GM18507 (cell line): ENCODE measurements around the gene DYNC1LI2.

Source experiments
- DNase-seq: peaks from one replicate; pipeline ENCODE4 v3.0.0; 2011; ENCODE audit warnings: low read depth; ENCODE audit not compliant: insufficient read length; ENCODE audit errors: extremely low spot score
- FAIRE-seq: peaks from 2 replicates; lab custom pipeline; 2011; peaks lifted over from hg19 to GRCh38; lab: Jason Lieb, UNC

The DYNC1LI2 gene

DNA sequence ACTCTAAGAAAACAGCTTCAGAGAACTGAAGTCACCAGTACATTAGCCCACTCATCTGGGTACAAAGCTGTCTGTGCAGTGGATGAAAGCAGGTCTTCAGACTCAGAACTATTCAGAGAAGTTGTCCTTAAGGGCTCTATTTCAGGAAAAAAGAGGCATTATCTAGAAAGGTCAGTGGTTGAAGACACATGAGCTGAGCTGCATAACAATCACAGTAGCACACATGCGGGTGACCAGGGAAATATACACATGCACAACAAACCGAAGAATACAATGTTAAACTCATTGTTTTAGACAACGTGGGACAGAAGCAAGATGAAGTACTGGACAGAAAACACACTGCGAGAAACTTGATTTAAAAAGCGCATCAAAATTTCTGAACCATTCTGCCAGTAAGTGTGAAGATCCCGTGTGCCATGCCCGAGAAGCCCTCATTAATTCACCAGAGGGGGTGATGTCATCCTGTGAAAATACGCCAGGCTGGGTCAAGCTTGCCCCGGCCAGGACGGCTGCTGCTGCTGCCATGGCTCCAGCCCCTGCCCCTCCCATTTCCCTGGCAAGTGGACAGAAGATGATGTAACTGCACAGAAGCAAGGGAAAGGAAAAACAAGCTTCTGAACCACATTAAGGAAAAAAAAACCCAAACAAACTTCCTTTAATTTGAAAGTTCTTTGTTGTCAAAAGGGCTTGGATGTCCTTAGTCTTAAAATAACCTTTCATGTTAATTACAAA lies 10.1 kb downstream of the DYNC1LI2 start:
- FAIRE-seq (no peak), DNase-seq (no peak)

DNA sequence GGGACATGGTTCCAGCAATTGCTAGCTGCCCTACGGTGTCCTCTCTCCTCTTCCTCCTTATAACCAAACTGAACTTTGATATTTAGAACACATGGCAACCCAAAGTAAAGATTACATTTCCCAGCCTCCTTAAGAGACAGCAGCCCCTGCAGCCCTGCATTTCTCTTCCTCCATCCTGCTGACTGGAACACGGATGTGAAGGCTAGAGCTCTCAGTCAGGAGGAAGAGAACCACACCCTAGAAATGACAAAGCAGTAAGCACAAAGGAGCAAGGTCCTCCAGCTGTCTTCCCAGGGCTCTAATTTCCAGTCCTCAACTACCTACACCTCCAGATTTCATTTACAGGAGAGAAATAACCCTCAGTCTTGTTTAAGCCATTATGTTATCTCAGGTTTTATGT lies 10.9 kb downstream of the DYNC1LI2 start:
- DNase-seq (no peak), FAIRE-seq (no peak)

DNA sequence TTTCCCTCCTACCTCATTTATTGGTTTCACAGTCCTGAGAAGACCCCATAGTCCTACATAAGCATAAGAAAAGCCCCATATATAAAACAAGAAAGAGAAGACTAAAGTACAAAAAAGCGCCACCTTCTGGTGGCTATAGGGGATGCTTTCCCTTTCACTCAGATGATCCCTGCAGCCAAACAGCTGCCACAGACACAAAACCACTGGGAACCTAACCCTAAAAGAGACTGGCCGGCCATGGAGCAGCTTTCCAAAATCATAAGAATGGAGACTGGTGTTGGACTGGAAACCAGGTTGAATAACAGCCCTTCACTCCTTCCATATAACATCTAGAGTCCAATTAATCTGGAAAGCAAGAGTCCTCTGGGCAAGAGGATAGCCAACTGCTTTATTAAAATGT lies 11.4 kb downstream of the DYNC1LI2 start:
- DNase-seq (no peak), FAIRE-seq (no peak)

DNA sequence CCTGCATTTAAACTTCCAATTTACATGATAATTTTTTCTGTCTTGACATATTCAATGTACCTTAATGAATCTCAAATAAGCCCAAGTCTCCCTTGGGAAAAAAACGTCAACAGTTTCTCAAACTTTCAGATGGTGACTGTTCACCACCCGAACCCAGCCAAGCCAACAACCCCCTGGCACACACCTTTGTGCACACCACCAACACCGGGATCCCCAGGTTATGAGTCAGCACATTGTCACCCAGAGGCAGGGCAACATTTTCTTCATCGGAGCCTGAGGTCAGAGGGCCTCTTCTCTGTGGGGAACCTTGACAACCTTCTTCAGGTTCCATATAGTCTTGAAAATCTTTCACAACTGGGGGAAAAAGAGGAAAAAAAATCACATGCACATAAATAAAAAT lies 15.5 kb downstream of the DYNC1LI2 start:
- DNase-seq (no peak), FAIRE-seq (no peak)

DNA sequence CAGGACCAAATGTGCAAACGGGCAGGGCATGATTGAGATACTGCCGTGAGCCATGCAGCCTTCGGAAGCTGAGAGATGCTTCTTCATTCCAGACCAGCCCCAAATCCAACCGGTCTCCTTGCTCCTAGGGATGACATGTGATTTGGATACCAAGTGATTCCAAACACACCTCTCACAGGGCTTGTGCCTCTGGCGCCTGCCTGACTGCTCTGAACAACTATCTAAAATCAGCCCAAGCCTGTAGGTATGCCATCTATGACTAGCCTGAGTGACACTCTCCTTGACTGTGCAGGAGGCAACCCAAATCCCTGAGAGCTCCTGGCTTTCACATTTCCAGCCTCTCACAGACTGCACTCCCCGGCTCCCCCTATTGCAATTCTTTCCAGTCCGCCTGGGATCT lies 20.3 kb downstream of the DYNC1LI2 start:
- DNase-seq: no peak
- FAIRE-seq: no peak

DNA sequence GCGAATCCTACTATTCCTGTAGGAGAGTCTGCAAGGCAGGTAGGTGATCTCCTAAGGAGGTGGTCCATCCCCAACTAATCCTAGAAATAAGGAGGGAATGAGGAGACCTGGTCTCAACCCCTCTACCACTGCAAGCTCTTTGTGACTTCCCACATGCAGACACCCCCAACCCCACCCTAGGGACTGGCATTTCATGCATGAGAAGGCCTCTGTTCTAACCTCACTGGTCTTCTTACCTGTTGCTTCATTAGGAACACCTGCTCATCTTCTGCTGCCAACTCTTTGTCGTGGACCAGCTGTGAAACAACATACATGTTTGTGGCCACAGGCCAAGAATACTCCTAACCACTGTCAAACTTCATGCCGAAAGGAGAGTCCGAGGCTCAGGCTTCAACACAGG lies 22.6 kb downstream of the DYNC1LI2 start:
- no peak for DNase-seq
- no peak for FAIRE-seq

DNA sequence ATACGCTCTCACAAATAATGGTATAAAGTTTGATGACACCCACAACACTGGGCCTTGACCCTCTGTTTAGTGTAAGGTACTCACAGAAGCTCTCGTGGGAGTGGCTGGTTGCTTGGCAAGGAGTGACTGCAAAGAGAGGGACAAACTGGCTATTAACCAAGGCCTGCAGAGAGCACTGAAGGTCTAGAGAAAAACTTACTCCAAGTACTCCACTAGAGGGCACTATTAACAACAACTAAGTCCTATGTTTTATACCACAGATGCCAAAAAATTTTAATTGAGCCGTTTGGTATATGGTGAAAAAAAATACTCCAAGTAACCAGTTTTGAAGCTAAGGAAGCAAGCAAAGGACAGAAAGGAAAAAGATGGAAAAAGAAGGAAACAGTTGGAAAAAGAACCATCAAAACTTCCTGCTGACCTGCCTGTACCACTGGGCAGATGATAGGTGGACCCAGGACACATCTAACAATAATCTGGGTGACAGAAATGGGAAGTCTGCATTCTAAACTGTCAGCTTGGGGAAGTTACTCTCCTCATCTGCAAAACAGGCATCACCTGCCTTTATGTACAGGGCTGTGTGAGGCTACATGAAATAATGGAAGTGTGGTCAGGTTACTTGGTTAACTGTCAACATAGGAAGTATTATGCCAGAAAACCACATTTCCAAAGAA lies 23.2 kb downstream of the DYNC1LI2 start:
- FAIRE-seq (peak; percentile 78), DNase-seq (no peak)

DNA sequence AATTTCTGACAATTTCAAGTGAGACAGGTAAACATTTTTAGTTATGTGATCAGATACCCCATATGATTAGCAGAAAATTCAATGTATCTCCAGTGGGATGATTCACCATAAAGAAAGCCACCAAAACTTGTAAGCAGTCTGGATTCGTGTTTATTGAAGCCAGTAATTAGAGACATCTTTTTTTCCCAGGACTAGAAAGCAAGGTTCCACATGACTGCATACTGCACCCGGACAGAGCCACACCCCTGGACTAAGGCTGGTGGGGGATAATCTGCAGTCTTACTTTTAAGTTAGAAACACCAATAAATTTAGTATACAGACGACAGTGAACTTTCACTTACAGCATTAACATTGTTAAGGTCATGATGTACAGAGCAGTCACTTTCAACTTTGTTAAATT lies 30.6 kb downstream of the DYNC1LI2 start:
- DNase-seq: no peak
- no peak for FAIRE-seq

DNA sequence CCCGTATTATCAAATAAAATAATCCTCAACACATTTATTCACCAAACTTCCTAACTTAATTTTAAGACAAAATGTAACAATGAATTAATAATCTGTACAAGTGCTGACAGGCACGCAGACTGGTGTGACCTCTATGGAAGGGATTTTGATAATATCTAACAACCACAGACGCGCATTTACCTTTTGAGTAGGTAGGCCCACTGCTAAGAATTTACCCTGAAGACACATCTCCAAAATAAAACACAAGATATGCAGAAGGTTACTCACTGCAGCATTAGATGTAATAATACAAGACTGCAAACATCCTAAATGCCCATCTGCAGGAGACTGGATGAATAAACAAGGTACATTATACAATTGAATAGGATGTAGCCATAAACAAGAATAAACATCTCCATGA lies 32.2 kb downstream of the DYNC1LI2 start:
- FAIRE-seq (no peak), DNase-seq (no peak)

DNA sequence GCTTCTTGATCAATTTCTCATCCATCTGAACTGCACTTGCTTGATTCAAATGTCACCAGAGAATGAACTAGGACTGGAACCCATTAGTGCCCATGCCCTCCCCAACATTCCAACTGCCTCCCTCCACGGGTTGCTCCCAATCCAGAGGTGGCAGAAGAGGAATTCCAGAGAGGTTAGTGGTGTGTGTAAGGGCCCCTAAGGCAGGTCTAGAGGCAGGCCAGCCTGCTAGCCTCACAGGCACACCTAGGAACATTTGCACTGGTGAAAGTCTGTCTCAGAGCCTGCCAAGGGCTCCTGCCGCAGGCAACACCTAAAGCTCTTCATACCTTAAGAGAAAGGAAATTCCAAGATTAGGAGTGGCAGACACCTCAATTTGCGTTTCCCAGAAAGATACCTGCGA lies 33.6 kb downstream of the DYNC1LI2 start:
- FAIRE-seq (no peak), DNase-seq (no peak)

DNA sequence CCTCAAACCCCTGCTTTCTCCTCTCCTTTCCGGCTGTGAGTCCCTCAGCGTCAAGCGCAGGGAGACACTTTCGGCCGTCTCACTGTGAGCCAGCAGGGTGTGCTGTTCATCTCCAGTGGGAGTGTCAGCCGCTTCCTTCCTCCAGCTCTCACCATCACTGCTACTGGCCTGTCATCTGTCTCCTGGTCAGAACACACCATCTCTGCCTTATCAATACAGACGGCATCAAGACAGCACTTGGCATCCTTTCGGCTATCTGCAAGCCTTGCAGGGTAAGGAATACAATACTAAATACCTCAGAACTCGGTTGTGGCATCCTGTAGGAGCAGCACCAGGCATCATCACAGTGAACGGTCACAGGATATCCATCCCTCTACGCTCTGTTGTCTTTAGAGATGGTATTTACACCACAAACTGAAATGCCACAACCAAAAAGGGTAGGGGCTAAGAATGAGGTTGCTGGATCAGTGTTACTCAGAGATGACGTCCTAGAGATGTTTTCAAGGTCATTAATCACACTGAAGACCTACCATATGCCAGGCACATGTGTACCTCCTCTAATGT lies 34.2 kb downstream of the DYNC1LI2 start:
- FAIRE-seq (no peak), DNase-seq (no peak)

DNA sequence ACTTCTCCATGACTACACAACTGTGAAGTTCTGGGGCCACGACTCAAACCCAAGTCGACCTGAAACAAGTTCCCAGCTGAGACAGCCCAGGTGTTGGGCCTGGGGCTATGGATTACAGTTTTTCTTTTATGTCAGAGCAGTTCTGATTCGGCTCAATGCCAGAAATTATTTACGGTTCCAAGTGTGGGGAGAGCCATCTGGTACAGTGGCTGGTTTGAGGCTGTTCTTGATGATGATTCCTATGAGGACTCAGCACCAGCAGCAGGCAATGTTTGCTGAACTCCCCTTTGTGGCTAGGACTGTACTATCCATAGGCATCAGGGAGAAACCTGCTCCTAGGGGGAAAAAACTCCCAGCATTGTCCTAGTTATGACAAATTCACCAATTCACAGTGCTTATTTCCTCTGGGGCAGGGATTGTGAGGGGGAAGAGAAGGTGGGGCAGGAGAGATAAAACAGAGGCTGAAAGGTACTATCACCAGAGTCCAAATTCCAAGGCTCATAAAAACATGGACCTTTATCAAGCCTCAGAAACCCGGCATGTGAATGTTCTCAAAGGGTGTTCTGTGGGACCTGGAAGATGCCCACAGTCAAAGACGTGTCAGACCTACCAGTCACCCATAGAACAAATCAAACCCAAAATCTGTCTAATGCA lies 36.6 kb downstream of the DYNC1LI2 start:
- DNase-seq (no peak), FAIRE-seq (no peak)

DNA sequence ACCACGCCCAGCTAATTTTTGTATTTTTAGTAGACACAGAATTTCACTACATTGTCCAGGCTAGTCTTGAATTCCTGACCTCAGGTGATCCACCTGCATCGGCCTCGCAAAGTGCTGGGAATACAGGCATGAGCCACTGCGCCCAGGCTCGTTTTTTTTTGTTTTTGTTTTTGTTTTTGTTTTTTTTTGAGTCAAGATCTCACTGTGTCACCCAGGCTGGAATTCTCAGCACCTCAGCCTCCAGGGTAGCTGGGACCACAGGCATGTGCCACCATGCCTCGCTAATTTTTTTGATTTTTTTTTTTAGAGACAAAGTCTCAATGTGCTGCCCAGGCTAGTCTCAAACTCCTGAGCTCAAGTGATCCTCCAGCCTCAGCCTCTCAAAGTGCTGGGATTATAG lies 37.3 kb downstream of the DYNC1LI2 start:
- no peak for FAIRE-seq
- DNase-seq: no peak

DNA sequence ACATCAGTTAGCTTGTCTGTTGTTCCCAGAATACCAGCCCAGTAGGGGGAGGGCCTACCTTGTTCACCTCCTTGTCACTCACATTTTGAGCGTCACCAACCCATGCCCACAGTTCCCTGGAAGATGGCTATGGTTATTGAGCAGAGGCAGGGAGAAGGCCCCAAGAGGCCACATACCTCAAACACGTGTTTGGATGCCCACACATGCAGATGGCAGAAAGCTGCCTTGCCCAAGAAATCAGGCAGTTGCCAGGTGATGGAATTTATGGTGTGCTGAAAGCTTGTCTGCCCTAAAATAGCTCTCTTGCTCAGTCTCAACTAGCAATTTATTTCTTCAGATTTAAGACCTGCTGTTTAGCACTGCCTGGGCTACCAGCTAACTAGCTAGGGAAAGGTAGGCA lies 38.3 kb downstream of the DYNC1LI2 start:
- FAIRE-seq: no peak
- DNase-seq: no peak

DNA sequence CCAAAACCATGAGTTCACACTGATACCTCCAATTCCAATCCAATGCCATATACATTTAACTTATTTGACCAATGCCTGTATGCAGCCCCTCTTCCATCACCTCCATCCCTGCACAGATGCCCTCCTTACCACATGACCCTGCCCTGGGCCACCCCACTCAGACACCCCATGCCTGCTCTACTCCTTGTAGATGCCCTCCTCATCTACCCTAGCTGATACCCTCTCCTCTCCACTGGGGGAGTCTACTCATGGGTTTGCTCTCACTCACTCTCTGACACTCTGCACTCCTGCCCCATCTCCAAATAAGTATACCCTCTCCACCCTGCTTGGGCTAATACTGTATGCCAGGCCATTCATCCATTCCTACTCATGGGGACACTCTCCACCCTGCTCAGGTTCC lies 38.9 kb downstream of the DYNC1LI2 start:
- FAIRE-seq (no peak), DNase-seq (no peak)

DNA sequence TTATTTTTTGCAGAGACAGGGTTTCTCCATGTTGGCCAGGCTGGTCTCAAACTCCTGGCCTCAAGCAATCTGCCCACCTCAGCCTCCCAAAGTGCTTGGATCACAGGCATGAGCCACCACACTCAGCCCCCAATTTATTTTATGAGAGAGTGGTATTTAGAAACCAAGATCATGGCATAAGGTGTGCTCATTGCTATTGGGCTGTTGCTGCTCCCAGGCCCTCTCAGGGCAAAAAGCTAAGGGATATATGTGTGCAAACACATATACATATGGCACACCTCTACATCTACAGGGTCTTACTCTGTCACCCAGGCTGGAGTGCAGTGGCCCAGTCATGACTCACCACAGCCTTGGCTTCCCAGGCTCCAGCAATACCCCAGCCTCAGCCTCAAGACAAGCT lies 39.8 kb downstream of the DYNC1LI2 start:
- FAIRE-seq: no peak
- no peak for DNase-seq

DNA sequence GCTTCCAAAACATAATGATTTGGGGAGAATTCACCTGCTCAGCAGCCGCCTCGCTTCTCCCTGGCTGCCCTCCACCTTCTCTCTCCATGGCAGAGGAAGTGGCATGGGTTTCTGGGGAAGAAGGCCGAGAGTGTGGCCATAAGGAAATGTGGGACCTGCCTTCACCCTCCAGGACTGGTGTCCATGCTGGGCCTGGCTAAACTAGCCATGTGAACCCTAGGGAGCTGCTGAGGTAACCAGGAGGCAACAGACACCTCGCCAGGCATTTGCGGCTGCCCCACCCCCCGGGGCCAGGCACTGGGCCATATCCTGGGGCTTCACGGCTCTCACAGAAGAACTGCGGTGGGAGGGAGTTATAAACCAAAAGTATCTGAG lies 44.9 kb downstream of the DYNC1LI2 start:
- no peak for FAIRE-seq
- no peak for DNase-seq

DNA sequence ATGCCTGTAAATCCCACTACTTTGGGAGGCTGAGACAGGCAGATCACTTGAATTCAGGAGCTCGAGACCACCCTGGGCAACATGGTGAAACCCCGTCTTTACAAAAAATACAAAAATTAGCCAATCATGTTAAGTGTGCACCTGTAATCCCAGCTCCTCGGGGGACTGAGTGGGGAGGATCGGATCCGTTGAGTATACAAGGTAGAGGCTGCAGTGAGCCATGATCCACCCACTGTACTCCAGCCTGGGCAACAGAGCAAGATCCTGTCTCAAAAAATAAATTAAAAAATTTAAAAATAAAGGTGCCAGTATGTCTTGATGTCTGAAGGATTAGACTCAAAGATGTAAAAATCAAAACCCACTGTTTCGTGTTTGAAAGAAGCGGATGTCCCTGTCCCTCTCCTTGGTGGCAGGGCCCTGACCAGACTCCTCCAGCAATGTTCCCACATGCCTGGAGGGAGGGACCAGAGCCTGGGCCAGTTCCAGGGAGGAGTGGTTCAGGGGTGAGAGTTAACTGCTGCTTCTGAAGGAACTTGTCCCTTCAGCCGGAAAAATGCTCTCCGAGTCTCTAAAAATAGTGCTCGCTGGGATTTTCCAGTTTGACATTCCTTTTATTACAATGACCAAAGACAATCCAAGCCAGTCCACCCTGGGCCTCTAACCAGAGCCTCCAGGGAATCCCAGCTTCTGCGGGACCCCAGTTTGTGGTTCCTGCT lies 45.5 kb downstream of the DYNC1LI2 start:
- FAIRE-seq: no peak
- DNase-seq: no peak

DNA sequence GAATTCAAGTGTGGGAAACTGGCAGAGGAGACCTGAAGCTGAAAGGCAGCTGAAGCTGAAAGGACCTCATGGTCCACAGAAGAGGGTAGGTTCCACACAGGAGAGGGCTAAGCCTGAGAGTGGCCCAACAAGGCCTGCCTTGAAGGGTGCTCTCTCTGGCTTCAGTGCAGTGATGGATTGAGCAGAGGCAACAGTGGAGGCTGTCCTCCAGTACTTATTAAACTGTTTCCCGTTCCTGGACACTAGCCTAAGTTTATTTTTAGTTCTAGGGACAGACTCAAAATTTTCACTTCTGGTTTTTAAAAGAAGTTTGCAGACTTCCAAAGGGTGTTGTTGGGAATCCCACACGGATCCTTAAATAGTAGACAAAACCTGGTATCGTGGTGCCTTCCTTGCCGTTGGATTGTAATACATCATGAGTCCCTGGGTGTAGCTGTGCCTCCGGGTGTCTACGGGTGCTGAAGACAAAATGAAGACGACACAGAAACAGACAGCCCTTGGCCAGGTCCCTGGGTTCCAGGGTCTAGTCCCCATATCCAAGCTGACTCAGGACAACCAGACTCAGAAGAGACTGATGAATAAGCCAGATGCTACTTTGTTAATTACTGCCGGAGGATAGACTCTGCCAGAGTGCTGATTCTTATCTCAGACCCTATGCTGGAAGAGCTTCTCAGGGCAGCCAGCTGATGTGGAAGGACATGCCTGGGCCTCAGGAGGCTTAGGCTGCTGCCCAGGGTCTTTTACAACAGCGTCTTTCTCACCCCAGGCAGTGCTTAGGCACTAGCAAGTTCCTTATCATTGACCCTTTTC lies 47.8 kb downstream of the DYNC1LI2 start:
- DNase-seq (no peak), FAIRE-seq (no peak)
